Posterior cingulate gyrus (tissue), 11 donors: ENCODE measurements around the gene RABEP2.
"Not testable (repeated sequence)": the region's sequence is repeated elsewhere in the genome, so short reads cannot be mapped to it uniquely, and the experiment has no call there.

Experiments used
- DNase-seq, 10 donors: peaks; one replicate each; pipeline versions ENCODE4 v3.0.0 to v3.0.0-alpha.2; 2020 to 2021; ENCODE audit warnings: mixed read lengths in 3 of 10
- intact Hi-C: fragments of 100-400 bp; cut with DNase I; formaldehyde crosslinking; loops from one replicate; pipeline ENCODE4 v1.15.1; 2023

Gene RABEP2

GRCh38 chr16:28880955-28881354 lies 44.1 kb downstream of the RABEP2 start:
- intact Hi-C loops: no loop called here

GRCh38 chr16:28880589-28880915 lies 44.5 kb downstream of the RABEP2 start:
- DNase-seq: no peak
- intact Hi-C loops: no loop called here

More at GRCh38 chr16:28880955-28881354, 44.1 kb downstream of the RABEP2 start:
- DNase-seq: no peak

- intact Hi-C loops: no loop called here
- peak; percentile 79 to 97 (median 88) for DNase-seq
Measured at GRCh38 chr16:28879841-28880588, 45.0 kb downstream of the RABEP2 start.

- intact Hi-C loops: no loop called here
- DNase-seq: no peak
Measured at GRCh38 chr16:28879261-28879840, 45.7 kb downstream of the RABEP2 start.

GRCh38 chr16:28878083-28878926 lies 46.7 kb downstream of the RABEP2 start, which contains the start of gene ATP2A1:
Gene ATP2A1 (plus strand): TSS chr16:28878488. CDS start chr16:28878672, 184 bp downstream.
- intact Hi-C loops: no loop called here

GRCh38 chr16:28877655-28878000 lies 47.4 kb downstream of the RABEP2 start:
- DNase-seq: no peak
- intact Hi-C loops: no loop called here

More at GRCh38 chr16:28878083-28878926, 46.7 kb downstream of the RABEP2 start, which contains the start of gene ATP2A1:
- DNase-seq: no peak

- intact Hi-C loops: no loop called here
- DNase-seq: no peak
Measured at GRCh38 chr16:28876973-28877654, 47.9 kb downstream of the RABEP2 start.

- intact Hi-C loops: no loop called here
- DNase-seq: peak in 1 of 10 donors; percentile 26
Measured at GRCh38 chr16:28876019-28876659, 48.9 kb downstream of the RABEP2 start.

GRCh38 chr16:28875134-28876018 lies 49.7 kb downstream of the RABEP2 start:
- intact Hi-C loops: no loop called here
- peak in 1 of 10 donors; percentile 39 for DNase-seq

GRCh38 chr16:28874406-28874805 lies 50.6 kb downstream of the RABEP2 start:
- peak in 1 of 10 donors; percentile 35 for DNase-seq
- intact Hi-C loops: no loop called here

GRCh38 chr16:28873543-28874201 lies 51.4 kb downstream of the RABEP2 start:
- intact Hi-C loops: no loop called here
- DNase-seq: peak in 1 of 10 donors; percentile 72

GRCh38 chr16:28872952-28873351 lies 52.1 kb downstream of the RABEP2 start:
- intact Hi-C loops: no loop called here
- peak in 1 of 10 donors; percentile 54 for DNase-seq

- intact Hi-C loops: no loop called here
- peak in 1 of 10 donors; percentile 50 for DNase-seq
Measured at GRCh38 chr16:28869201-28869600, 55.8 kb downstream of the RABEP2 start.

- intact Hi-C loops, DNase-seq: not testable (repeated sequence)
Measured at GRCh38 chr16:28867646-28868045, 57.4 kb downstream of the RABEP2 start.

- intact Hi-C loops: no loop called here
- peak in 1 of 10 donors; percentile 15 for DNase-seq
Measured at GRCh38 chr16:28867241-28867640, 57.8 kb downstream of the RABEP2 start.

GRCh38 chr16:28866454-28866804 lies 58.6 kb downstream of the RABEP2 start:
- DNase-seq: peak in 1 of 10 donors; percentile 70
- intact Hi-C loops: no loop called here

- intact Hi-C loops: no loop called here
- peak in 2 of 10 donors; percentile 63 to 69 for DNase-seq
Measured at GRCh38 chr16:28865722-28866453, 59.1 kb downstream of the RABEP2 start.
